PFSK-1 (cell line): Measurements from ENCODE around the gene TCF12.

ENCODE experiments used
- FOXP2 ChIP-seq: optimal IDR thresholded peaks from 2 replicates; pipeline ENCODE3; 2011; ENCODE audit warnings: borderline replicate concordance, control low read depth, inconsistent platforms; ENCODE audit not compliant: insufficient read depth; ENCODE audit errors: extremely low read length, extremely low read depth
- POLR2AphosphoS5 ChIP-seq: IDR thresholded peaks from 2 replicates; pipeline ENCODE4 v1.6.1; 2012; ENCODE audit warnings: low read depth, mild to moderate bottlenecking, control low read depth, low read length, moderate library complexity
- REST ChIP-seq, 2 experiments: IDR thresholded peaks; 2 replicates each; pipeline versions ENCODE4 v1.6.1 to v1.8.0; 2011 to 2012; ENCODE audit warnings: low read depth in 2 of 2, low read length in 2 of 2, control low read depth in 1 of 2, inconsistent platforms in 1 of 2, mild to moderate bottlenecking in 1 of 2, moderate library complexity in 1 of 2; ENCODE audit not compliant: insufficient read depth in 1 of 2
- SIN3A ChIP-seq: IDR thresholded peaks from 2 replicates; pipeline ENCODE4 v1.6.1; 2012; ENCODE audit warnings: mild to moderate bottlenecking, low read length, moderate library complexity, borderline replicate concordance; ENCODE audit not compliant: insufficient read depth
- TAF1 ChIP-seq: IDR thresholded peaks from 2 replicates; pipeline ENCODE4 v1.6.1; 2012; ENCODE audit warnings: low read length, control low read depth, borderline replicate concordance; ENCODE audit not compliant: insufficient read depth

The TCF12 gene

GRCh38 chr15:57048930-57049549 lies 130.6 kb downstream of the TCF12 start:
- TF ChIP-seq REST (IDR thresholded peaks at IDR 0.05; ENCODE audit: insufficient read depth in 1 of 2, low read depth in 2 of 2, low read length in 2 of 2) (no peak), SIN3A (no peak), POLR2AphosphoS5 (no peak), TAF1 (no peak), FOXP2 (no peak)

- TF ChIP-seq POLR2AphosphoS5 (no peak), SIN3A (no peak), REST (IDR thresholded peaks at IDR 0.05; ENCODE audit: insufficient read depth in 1 of 2, low read depth in 2 of 2, low read length in 2 of 2) (no peak), FOXP2 (no peak), TAF1 (no peak)
These were observed 135.0 kb downstream of the TCF12 start for GRCh38 chr15:57053470-57053869.

GRCh38 chr15:57054204-57054750 lies 135.8 kb downstream of the TCF12 start:
- TF ChIP-seq FOXP2 (no peak), SIN3A (no peak), REST (IDR thresholded peaks at IDR 0.05; ENCODE audit: insufficient read depth in 1 of 2, low read depth in 2 of 2, low read length in 2 of 2) (no peak), POLR2AphosphoS5 (no peak), TAF1 (no peak)

- TF ChIP-seq FOXP2 (no peak), POLR2AphosphoS5 (no peak), SIN3A (no peak), REST (IDR thresholded peaks at IDR 0.05; ENCODE audit: insufficient read depth in 1 of 2, low read depth in 2 of 2, low read length in 2 of 2) (no peak)
These were observed 137.9 kb downstream of the TCF12 start for GRCh38 chr15:57056357-57056756.
